Bone marrow (tissue), 2 donors: ENCODE data around the gene EXT2.

ENCODE experiments used
- DNase-seq, 2 donors: peaks; one replicate each; lab custom pipeline; 2025; lab: John Stamatoyannopoulos, UW

Gene EXT2

DNA sequence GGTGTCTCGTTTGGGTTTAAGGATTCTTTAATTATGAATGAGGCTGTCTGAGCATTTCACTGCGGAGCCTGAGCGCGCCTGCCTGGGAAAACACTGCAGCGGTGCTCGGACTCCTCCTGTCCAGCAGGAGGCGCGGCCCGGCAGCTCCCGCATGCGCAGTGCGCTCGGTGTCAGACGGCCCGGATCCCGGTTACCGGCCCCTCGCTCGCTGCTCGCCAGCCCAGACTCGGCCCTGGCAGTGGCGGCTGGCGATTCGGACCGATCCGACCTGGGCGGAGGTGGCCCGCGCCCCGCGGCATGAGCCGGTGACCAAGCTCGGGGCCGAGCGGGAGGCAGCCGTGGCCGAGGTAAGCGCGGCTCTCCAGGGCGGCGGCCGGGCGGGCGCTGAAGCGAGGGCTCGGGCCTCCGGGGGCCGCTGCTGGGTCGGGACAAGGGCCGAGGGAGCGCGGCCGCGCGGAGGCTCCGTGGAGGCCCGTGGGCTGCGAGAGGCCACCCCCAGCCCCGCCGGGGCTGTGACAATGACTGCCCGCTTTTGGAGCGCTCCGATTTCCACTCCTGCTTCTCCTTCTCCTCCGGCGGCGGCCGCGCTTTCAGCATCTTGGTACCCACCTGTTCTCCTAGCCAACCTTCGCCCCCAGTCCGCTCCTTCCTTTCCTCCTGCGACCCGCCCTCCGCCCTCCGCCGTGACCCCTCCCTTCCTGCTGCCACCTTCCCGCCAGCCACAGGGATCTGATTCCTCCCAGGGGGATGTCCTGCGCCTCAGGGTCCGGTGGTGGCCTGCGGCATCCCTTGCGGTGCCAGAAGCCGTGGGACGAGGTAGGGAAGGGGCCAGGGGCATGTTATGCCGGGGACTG, at the start of gene EXT2:
EXT2 (plus strand) TSS at position 173 of the 854 bp plus-strand sequence. CDS start 12,035 bp downstream, outside the sequence.
- DNase-seq: peak; percentile 44 to 81

DNA sequence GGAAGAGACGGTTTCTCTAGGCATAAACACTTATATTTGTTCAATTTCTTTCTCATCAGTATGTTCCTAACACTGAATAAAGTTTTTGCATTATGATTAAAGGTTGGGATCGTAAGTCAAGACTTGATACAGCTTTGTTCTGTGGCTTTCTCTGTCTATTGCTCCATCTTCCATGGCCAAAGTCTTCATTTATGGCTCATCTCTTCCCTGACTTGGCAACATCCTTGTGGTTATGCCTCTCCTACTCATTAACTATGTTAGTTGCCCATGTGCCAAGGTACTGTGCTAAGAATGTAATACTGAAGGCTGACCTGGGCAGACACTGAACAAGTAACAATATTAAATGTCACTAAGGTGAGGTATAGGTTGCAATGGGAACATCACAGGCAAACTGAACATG, 49.3 kb upstream of the EXT2 start:
- DNase-seq: no peak

DNA sequence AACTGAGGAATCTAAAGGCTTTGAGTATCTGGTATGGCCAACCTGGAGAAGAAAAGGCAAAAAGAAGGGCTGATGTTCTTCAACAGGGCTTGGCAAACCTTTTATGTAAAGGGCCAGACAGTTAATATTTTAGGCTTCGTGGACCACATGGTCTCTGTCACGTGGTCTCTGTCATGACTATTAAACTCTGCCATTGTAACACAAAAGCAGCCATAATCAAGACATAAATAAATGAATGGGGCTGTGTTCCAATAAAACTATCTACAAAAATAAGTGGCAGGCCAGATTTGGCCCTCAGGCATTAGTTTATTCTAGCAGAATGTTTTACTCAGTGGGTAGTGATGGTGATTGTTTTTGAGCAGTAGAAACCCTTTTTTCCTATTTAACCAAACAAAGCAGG, 48.2 kb upstream of the EXT2 start:
- DNase-seq: no peak

DNA sequence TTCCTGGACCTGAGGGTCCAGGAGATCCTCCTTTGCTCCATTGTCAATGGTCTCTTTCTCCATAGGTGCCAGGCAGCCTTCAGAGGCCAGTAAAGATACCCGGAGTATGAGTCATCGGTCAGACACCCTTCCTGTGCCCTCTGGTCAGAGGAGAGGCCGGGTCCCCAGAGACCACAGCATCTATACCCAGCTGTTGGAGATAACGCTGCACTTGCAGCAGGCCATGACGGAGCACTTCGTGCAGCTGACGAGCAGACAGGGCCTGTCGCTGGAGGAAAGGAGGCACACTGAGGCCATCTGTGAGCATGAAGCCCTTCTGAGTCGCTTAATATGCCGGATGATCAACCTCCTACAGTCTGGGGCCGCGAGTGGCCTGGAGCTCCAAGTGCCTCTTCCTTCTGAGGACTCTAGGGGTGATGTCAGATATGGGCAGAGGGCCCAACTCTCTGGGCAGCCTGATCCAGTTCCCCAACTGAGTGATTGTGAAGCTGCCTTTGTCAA, 47.5 kb upstream of the EXT2 start, which contains the start of gene ACCSL:
ACCSL (plus strand) TSS at position 51 of the 501 bp plus-strand sequence; CDS start at position 107, 56 bp downstream.
- DNase-seq: no peak

DNA sequence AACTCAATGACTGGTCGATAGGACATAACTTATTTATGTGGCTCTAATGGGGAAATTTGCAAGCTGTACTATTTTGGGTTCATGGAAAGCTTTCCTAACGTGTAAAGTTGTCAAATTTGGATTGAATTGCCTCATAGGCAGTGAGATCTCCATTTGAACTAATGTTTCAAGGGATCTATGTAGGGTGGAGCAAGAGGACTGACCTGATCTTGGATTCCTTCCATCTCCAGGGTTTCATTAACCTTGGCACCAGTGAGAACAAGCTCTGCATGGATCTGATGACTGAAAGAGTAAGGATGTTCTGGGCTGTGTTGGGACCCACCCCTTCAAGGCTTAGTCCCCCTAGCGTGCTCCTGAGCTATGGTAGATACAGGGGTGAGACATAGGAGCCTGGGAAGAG, 45.6 kb upstream of the EXT2 start:
- no peak for DNase-seq

DNA sequence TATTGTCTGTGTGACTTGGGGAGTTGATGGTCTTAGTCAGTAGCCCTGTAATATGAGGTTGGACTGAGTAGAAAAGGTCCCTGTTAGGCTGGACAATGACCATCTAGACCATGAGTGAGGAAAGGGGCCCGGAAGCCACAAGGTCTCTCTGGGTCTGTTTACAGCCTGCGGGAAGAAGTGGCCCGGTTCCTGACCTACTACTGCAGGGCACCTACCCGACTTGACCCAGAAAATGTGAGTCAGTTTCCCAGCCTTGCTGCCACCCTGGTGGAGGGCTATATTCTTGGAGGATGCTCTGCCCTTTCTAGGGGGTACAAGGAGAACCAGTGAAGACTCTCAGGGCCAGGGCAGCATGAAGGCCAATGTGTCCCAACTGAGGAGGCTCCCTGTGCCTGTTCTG, 44.3 kb upstream of the EXT2 start:
- no peak for DNase-seq

DNA sequence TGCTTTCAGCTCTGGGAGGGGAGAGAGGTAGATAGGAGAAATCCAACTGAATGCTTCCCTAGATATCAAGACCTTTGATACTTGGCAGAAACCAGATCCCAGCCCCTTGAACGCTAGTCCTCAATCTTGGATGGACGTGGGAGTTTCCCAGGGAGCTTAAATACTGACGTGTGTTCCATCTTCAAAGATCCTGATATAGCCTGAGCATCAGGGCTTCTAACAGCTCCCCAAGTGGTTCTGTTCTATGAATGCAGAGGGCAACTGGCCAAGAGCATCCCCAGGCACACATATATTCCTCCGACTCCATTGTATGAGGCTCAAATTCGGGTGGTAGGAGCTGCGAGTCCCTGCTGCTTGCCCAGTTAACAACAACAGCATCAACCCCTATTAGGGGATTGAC, 38.1 kb upstream of the EXT2 start:
- DNase-seq: no peak

DNA sequence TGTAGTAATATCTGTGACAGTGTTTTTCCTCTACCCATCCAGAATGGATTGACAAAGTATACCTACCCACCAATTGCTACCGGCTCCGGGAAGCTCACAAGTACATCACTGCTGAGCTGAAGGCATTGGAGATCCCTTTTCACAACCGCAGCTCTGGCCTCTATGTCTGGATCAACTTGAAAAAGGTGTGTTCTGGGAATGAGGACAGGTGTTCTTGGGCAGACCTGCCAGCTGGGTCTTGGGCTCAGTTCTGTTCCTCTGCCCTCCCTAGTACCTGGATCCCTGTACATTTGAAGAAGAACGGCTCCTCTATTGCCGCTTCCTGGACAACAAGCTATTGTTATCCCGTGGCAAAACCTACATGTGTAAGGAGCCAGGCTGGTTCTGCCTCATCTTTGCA, 37.2 kb upstream of the EXT2 start:
- DNase-seq: no peak

DNA sequence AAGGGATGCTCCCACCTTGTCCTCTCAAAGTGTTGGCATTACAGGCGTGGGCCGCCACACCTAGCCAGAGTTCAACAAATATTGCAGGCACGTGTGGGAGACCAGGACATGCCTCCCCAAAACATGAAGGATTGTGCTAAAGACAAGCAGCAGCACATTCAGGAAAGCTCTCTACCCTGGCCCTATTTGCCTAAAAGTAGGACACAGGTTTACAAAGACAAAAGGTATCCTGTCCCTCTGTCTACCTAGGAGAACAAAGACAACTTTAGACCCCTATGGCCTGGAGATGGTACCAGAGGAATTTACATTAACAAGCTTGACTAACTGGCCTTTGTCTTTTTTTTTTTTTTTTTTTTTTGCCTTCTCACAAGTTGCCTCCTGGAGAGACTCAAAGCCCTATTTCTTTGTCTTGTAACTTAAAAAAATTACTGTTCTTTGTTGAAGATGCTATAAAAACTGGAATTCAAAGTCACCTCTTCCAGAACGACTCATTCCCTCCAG, 30.3 kb upstream of the EXT2 start:
- no peak for DNase-seq

DNA sequence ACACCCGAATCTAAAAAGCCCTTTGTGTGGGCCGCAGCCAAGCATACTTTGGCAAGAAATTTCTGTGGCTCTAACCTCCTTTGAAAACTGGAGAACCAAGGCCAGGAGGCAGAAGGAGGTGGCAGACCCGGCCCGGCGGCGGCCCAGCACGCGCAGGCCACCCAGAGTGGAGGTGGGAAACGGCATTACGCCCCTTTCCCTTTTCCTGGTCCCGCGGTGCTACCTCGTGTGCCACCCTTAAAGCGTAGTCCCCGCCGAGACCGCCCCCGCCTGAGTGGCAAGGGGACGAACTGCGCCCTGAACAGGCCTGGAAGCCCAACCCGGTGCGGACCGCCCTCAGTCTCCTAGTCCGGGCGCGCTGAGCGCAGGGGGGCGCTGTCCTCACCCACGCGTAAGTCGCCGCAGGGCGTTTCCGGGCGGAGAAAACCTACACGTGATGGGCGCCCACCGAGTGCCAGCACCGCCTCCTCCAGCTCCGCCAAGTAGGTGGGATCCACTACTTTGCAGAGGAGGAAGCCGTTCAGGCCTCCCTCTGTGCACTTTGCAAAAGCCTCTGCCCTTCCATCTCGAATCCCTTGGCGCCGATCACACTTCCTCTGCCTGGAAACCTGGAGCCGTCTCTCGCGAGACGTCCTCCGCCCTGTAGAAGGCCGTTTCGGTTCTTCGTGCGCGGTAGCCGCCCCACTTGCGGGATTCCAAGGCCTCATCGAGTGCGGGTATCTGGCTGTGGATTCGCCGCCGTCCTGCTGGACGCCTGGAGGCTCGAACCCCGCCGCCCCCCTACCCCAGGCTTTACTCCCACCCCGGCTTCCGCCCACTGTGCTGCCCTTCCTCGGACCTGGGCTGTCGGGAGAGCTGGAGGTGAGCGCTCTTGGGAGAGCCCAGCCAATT, 29.4 kb upstream of the EXT2 start, which contains the start of gene ACCS:
ACCS (plus strand) TSS at position 430 of the 891 bp plus-strand sequence. CDS start 1,358 bp downstream, outside the sequence.
- DNase-seq: peak; percentile 75 to 94

DNA sequence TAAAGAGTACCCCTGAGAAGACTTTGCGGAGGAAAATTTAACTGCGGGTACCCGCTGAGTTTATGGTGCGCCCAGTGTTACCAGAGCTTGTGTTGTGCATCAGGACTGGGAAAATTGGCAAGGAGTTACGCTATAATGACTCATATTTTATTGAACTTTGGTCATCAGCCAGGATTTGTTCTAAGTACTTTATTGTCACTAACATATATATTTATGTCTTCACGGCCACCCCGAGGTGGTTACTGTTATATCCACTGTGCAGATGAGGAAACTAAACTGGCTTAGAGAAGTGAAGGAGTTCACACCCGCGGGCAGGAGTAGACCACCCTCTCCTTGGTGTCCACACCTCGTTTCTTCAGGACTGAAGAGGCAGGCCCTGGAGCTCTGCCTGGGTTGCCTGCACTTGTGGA, 28.7 kb upstream of the EXT2 start:
- DNase-seq: peak in 1 of 2 donors; percentile 3

DNA sequence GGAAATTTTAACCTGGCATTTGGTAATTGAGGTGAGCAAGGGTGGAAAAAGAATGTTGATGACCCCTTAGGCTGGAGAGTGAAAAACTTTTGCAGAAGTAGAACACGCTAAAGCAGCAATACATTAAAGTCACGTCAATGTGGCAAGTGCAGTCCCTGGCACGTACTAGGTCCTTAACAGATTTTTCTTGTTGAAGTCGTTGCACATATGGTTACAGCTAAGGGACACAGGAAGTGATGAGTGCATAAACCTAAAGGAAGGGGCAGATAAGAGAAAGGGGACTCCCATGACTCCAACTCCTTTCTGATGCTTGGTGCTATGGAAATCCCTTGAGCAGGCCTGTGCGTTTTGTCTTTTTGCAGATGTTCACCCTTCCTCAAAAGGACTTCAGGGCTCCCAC, 28.2 kb upstream of the EXT2 start:
- DNase-seq: peak in 1 of 2 donors; percentile 14

DNA sequence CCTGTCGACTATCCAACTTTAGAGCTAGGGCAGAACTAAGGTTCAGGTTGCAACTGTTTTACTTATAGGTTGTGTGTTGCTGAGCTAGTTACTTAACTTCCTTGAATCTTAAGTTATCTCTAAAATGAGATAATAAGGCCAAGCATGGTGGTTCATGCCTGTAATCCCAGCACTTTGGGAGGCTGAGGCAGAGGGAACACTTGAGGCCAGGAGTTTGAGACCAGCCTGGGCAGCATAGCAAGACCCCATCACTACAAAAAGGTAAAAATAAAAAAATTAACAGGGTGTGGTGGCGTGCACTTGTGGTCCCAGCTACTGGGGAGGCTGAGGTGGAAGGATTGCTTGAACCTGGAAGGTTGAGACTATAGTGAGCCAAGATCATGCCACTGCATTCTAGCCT, 27.3 kb upstream of the EXT2 start:
- DNase-seq: no peak

DNA sequence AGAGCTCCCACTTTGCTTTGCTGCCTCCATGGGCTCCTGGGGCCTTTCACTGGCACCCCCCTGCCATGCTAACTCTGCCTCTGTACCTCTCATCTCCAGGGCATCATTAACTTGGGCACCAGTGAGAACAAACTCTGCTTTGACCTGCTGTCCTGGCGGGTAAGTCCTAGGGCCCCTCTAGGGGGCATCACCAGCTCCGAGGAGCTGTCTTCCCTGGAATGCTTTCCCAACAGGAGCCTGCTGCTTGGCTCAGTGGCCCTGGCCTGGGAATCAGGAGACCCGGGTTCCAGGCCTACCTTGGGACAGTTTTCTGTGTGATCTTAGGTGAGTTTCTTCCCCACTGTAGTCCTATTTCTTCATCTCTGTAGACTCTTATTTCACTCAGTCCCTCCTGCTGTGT, 24.3 kb upstream of the EXT2 start:
- no peak for DNase-seq

DNA sequence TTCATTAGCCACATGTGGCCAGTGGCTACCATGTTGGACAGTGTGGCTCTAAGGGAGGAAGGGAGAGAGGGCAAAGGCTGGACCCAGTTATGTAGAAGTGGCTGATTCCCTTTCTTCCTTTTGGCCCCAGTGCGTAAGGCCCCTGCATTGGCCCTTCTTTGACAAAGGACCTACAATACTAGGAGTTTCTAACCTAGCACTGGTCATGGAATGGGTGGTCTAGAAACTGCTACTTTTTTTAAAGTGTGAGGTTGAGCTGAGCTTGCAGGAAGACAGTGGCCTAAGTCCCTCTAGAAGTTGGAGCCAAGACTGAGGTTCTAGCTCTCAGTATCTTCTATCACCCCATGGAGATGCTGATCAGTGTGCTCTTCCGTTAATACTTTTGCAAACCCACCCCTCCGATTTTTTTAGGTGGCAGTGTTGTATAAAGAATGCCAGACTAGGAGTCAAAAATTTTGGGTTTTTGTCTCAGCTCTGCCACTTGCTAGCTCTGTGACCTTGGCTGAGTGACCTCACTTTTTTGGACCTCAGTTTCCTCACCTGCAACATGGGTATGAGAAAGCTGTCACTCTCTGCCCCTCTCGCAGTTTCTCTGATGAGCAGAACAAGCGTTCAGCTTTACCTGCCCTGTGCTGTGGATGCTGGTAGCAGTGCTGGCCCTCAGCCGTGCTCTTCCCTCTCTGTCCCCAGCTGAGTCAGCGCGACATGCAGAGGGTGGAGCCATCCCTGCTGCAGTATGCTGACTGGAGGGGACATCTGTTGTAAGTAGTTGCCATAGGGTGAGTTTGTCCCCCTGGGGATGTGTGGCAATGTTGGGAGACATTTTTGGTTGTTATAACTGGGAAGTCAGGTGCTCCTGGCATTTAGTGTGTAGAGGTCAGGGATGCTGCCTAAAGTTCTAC, 22.5 kb upstream of the EXT2 start:
- no peak for DNase-seq

DNA sequence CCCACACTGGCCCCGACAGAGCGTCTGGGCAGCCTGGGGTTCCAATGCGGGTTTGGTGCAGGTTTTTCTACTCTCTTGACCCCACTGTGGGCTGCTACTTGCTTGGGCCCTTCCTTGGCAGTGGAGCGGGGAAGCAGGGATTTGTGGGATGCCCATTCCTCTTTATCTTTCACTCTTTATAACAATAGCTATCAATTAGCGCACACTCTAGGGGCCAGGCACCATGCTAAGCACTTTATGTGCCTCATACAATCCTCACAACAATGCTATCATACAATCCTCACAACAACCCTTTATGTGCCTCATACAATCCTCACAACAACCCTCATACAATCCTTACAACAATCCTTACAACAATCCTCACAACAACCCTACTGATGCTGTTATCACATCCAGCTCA, 16.7 kb upstream of the EXT2 start:
- DNase-seq: no peak

DNA sequence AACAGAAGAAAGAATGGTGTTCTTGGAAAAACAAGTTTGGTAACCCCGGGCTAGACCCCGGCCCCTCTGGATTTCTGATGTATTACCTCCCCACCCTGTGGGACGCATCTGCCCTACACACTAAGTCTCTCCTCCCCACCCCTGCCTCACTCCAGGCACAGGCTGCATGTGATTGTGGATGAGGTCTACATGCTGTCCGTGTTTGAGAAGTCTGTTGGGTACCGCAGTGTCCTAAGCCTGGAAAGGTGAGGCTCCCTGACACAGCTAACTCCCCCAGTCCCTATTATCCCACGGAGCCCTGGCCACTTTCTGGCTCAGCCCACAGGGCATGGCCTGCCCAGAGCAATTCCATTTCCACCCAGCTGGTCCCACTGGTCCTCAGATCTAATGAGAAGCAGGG, 16.1 kb upstream of the EXT2 start:
- no peak for DNase-seq

DNA sequence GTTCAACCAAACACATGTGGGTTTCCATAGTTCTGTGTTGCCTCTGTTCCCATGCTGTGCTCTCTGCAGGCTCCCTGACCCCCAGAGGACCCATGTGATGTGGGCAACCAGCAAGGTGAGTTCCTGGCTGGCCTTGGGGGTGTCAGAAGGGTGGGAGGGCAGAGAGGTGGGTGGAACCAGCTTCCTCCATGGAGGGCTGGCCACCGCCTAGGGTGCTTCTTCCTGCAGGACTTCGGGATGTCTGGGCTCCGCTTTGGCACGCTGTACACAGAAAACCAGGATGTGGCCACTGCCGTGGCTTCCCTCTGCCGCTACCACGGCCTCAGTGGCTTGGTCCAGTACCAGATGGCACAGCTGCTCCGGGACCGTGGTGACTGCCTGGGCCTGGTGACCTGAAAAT, 14.5 kb upstream of the EXT2 start:
- no peak for DNase-seq

DNA sequence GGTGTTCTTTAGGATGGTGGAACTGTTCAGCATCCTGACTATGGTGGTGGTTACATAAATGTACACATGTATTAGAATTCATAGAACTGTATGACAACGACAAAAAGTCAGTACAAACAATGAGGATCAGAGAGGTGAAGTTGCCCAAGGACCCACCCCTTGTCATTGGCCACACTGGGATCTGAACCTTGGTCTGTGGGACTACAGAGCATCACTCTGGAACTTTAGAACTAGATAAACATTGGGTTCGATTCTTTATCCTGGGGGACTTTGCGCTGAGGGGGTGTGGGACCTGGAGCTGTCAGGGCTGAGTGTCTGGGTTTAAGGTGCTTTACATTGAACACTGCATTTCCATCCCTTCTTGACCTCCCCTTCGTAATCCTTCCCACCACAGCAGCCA, 12.8 kb upstream of the EXT2 start:
- no peak for DNase-seq

DNA sequence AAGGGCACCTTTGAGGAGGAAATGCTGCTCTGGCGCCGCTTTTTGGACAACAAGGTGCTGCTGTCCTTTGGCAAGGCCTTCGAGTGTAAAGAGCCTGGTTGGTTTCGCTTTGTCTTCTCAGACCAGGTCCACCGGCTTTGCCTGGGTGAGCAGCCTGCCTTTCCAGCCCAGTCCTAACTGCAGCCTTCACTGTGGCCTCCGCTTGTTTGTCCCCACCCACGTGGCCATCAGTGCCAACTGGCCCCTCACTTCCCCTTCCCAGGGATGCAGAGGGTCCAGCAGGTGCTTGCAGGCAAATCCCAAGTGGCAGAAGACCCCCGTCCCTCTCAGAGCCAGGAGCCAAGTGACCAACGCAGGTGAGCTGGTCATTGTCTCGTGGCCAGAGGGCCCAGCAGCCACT, 12.0 kb upstream of the EXT2 start:
- DNase-seq: no peak

DNA sequence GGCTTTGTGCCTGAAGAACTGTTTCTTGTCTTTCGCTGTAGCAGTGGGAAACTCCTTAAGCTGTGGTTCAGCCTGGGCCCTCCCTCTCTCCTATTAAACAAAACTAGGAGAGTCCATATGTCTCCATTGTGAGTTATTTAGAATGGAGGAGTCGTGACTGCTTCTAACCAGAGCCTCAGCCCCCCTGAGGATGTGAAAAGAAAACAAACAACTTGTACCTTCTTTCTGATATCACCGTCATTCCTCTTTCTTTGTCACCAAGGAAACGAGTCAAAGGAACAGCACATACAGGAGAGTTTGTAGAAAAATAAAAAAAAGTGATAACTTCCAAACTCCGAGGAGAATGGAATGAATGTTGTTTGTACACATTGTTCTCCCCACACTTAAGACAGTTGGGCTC, 11.6 kb upstream of the EXT2 start:
- no peak for DNase-seq
